ENCODE measurements around the gene PLCB4. TPM values are rescaled to one million over a fixed set of nuclear protein-coding genes. Genes with fewer than 3 reads are reported as not detected.

PLCB4 gene
- total and polyA plus RNA-seq, 3 donors from 2014 or later, result 5.9 to 19.4 (median 15.5) TPM

- no peak overlapping the region for H3K27ac ChIP-seq
- intact Hi-C loops (cut with DNase I; ENCODE audit: low total_unique reads), result no loop called here
- no peaks in the 10 kb centered on the region for H3K4me1 ChIP-seq
- no peak overlapping the region for H3K4me3 ChIP-seq
- WGBS, 2 donors, result 37 to 40% methylated on average over 2 of the region's 2 CpGs
- DNase-seq, result no peak
- no peak for TF ChIP-seq POLR2A (IDR thresholded peaks at IDR 0.05)
- TF ChIP-seq, protein P1, sequence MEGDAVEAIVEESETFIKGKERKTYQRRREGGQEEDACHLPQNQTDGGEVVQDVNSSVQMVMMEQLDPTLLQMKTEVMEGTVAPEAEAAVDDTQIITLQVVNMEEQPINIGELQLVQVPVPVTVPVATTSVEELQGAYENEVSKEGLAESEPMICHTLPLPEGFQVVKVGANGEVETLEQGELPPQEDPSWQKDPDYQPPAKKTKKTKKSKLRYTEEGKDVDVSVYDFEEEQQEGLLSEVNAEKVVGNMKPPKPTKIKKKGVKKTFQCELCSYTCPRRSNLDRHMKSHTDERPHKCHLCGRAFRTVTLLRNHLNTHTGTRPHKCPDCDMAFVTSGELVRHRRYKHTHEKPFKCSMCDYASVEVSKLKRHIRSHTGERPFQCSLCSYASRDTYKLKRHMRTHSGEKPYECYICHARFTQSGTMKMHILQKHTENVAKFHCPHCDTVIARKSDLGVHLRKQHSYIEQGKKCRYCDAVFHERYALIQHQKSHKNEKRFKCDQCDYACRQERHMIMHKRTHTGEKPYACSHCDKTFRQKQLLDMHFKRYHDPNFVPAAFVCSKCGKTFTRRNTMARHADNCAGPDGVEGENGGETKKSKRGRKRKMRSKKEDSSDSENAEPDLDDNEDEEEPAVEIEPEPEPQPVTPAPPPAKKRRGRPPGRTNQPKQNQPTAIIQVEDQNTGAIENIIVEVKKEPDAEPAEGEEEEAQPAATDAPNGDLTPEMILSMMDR (IDR thresholded peaks at IDR 0.05), result no peak
- H3K9me3 ChIP-seq, result no peaks in the 10 kb centered on the region
- H3K27me3 ChIP-seq, result no peaks in the 10 kb centered on the region
- H3K36me3 ChIP-seq (ENCODE audit: low read depth, missing control alignments), result no peaks in the 10 kb centered on the region
Observed at GRCh38 chr20:9160757-9161156, 91.9 kb downstream of the PLCB4 start.

GRCh38 chr20:9161311-9161710 lies 92.4 kb downstream of the PLCB4 start:
- H3K27me3 ChIP-seq, result no peaks in the 10 kb centered on the region
- H3K36me3 ChIP-seq (ENCODE audit: low read depth, missing control alignments), result no peaks in the 10 kb centered on the region
- intact Hi-C loops (cut with DNase I; ENCODE audit: low total_unique reads), result no loop called here
- TF ChIP-seq, protein P1 (IDR thresholded peaks at IDR 0.05), result no peak
- TF ChIP-seq POLR2A (IDR thresholded peaks at IDR 0.05), result no peak
- H3K4me1 ChIP-seq, result no peaks in the 10 kb centered on the region
- no peak for DNase-seq
- no peaks in the 10 kb centered on the region for H3K9me3 ChIP-seq
- WGBS, 2 donors, result 85 to 92% methylated on average over 4 of the region's 4 CpGs
- H3K4me3 ChIP-seq, result no peak overlapping the region
- no peak overlapping the region for H3K27ac ChIP-seq

DNA sequence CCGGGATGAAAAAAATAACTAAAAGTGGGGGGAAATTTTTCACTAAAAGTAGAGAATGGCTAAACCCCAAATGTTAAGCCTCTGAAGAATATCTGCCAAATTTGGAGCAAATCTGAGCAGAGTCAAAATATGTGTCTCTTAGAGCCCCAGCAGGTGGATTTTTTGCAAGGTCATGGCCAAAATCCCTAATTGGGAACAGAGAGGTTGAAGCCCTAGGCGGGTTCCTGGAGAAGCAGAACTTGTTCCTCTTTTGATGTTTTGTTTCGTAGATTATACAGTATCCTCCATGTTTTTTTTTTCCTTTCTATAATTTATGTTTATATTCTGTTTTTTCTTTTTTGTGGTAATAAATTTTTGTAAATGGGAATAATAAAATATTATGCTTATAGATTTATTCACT lies 94.4 kb downstream of the PLCB4 start:
- Histone ChIP-seq H3K4me3 (no peak overlapping the region), H3K36me3 (ENCODE audit: low read depth, missing control alignments) (no peaks in the 10 kb centered on the region), H3K4me1 (no peaks in the 10 kb centered on the region), H3K27ac (no peak overlapping the region), H3K9me3 (no peaks in the 10 kb centered on the region), H3K27me3 (no peaks in the 10 kb centered on the region)
- no peak for DNase-seq
- no peak for TF ChIP-seq POLR2A (IDR thresholded peaks at IDR 0.05)
- TF ChIP-seq, protein P1 (IDR thresholded peaks at IDR 0.05), result no peak
- 73 to 76% methylated on average over 3 of the region's 3 CpGs for WGBS, 2 donors
- intact Hi-C loops (cut with DNase I; ENCODE audit: low total_unique reads), result no loop called here

- Histone ChIP-seq H3K4me3 (no peak overlapping the region), H3K36me3 (ENCODE audit: low read depth, missing control alignments) (no peaks in the 10 kb centered on the region), H3K27ac (no peak overlapping the region), H3K27me3 (no peaks in the 10 kb centered on the region), H3K9me3 (no peaks in the 10 kb centered on the region), H3K4me1 (no peaks in the 10 kb centered on the region)
- 81 to 86% methylated on average over 1 of the region's 1 CpG for WGBS, 2 donors
- TF ChIP-seq POLR2A (IDR thresholded peaks at IDR 0.05), result no peak
- TF ChIP-seq, protein P1 (IDR thresholded peaks at IDR 0.05), result no peak
- DNase-seq, result no peak
- intact Hi-C loops (cut with DNase I; ENCODE audit: low total_unique reads), result no loop called here
Observed at GRCh38 chr20:9163995-9164394, 95.1 kb downstream of the PLCB4 start.

GRCh38 chr20:9165261-9165660 lies 96.4 kb downstream of the PLCB4 start:
- no peaks in the 10 kb centered on the region for H3K9me3 ChIP-seq
- intact Hi-C loops (cut with DNase I; ENCODE audit: low total_unique reads), result no loop called here
- TF ChIP-seq POLR2A (IDR thresholded peaks at IDR 0.05), result no peak
- TF ChIP-seq, protein P1 (IDR thresholded peaks at IDR 0.05), result no peak
- H3K36me3 ChIP-seq (ENCODE audit: low read depth, missing control alignments), result no peaks in the 10 kb centered on the region
- DNase-seq, result no peak
- H3K4me3 ChIP-seq, result no peak overlapping the region
- 93 to 94% methylated on average over 2 of the region's 2 CpGs for WGBS, 2 donors
- no peaks in the 10 kb centered on the region for H3K4me1 ChIP-seq
- no peaks in the 10 kb centered on the region for H3K27me3 ChIP-seq
- no peak overlapping the region for H3K27ac ChIP-seq

Data from testis (tissue), 3 donors.